HG03442 (cell line): ENCODE results near the gene PC.
"Not testable (repeated sequence)": the region's sequence is repeated elsewhere in the genome, so short reads cannot be mapped to it uniquely, and the experiment has no call there.

Experiments
- ATAC-seq: cut with Tn5 transposase; IDR thresholded peaks from one replicate; pipeline ENCODE4 v1.9.1; 2021; ENCODE audit warnings: mild to moderate bottlenecking, moderate library complexity; ENCODE audit not compliant: unreplicated experiment

PC gene

DNA sequence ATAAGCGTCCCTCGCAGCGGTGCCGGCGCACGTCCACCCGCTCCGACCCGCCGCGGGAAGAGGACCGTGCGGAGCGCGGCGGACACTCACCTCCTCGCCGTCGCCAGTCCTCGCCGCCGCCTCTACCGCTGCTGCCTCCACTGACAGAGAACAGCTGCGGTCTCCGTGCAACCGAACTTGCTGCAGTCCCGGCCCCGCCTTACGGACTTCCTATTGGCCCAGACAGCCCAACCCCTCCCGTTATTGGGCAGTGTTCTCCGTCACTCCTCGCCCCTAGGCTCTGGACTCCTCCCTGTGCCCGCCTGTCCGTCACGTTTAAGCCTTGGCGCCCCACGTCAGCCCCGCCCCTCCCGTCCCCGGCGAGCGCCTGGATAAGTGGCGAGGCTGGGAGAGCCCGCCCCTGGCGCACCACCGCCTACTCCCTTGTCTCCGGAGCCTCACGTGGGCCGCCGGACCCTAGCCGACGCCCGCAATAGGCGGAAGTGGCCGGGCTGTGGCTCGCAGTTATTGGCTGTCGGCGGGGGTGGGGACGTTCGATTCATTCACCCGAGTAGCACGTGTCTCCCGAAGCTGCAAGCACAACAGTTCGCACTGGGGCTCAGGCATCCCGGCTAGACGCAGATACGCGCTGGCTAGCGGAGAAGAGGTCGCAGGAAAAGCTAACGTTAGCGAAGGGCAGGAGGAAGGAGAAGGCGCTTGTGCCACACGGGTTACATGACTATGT lies at the start of gene PC:
Gene PC, minus strand, starts transcription at position 152 of the 724 bp plus-strand sequence. CDS start 86,224 bp downstream, outside the sequence.
- ATAC-seq = peak; percentile 92

- no peak for ATAC-seq
Measured at GRCh38 chr11:67007126-67007525, 48.9 kb upstream of the PC start.

DNA sequence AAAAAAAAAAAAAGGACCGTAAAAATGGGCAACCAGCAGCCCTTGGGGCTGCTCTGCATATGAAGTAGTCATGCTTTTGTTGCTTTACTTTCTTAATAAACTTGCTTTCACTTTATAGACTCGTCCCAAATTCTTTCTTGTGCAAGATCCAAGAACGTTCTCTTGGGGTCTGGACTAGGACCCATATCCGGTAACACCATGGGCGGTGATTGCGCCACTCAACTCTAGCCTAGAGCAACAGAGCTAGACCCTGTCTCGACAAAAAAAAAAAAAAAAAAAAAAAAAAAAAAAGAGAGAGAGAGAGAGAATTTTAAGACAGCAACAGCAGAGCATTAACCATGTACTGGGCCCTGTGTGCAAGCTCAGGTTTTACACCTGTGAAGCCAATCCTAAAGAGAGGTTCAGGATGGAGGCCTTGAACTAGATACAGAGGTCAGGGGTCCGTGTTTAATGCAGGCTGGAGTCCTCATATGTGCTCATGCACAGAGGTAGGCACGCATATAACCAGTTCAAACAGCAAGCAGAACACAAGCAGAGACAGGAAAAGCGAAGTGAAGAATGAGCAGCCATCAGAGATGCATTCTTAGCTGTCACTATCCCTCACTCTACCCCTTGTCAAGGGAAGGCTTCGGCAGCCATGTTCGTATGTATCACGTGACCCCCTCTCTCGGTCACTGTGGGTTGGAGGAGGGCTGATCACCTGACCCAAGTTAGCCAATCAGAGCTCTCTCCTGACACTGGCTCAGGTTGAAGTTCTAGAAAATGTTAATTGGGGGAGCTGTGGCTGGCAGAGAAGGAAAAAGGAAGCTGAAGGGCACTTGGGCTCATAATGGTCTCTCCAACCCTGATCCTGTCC lies 48.1 kb upstream of the PC start:
- ATAC-seq = no peak

DNA sequence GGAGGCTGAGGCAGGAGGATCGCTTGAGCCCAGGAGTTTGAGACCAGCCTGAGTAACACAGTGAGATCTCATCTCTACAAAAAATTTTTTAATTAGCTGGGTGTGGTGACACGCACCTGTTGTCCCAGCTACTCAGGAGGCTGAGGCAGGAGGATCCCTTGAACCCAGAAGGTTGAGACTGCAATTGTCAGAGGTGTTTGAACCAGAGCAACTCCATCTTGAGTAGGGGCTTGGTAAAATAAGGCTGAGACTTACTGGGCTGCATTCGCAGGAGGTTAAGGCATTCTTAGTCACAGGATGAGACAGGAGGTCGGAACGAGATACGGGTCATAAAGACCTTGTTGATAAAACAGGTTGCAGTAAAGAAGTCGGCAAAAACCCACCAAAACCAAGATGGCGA lies 47.0 kb upstream of the PC start:
- not testable (repeated sequence) for ATAC-seq

DNA sequence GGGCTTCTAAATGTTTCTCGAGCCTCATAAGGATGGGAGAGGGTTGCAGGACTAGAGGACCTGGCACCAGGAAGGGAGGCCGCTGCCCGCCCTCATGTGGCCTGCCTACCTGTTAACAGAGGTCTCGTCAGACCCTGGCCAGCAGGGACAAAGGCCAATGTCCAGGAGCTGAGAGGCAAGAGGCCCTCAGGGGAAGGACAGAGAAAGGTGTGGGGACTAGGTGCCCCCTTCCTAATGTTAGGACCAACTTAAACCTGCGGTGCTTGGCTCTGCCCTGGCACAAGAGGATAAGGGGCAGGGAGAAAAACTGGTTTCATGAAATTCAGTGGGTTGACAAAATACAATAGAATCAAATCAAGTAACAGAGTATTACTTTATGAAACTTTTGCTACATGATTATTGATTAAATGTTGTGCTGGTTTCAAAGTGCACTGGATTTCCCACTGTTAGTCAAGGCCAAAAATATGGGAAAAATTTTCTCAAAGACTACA lies 44.8 kb upstream of the PC start:
- ATAC-seq = no peak

DNA sequence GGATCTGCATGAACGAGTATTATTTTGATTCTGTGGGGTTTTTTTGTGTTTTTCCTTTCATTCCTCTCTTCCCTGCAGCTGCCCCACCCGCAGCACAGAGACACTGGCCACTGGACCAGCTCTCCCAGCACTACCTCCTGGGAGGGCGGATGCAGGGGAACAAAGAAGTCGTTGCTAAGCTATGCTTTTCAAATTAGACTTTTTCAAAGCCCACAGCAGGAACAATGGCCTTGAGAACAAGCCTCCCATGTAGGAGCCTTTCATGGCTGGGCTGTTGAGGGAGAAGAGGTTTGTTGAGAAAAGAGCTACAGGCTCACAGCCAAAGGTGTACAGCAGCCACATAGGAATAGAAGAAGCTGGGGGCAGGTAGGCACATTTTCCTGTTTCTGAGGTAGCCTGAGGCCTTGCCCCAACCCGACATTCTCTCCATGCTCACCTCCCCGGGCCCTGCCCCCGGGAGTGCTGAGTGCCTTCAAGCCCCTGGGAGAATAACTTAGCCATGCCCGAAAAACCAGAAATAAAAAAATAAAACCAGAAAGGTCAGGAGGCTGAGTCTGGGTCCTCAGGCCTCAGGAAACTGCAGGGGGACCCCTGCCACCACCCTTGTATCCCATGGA lies 44.2 kb upstream of the PC start:
- no peak for ATAC-seq

- no peak for ATAC-seq
Measured at GRCh38 chr11:67001332-67001731, 43.1 kb upstream of the PC start.

DNA sequence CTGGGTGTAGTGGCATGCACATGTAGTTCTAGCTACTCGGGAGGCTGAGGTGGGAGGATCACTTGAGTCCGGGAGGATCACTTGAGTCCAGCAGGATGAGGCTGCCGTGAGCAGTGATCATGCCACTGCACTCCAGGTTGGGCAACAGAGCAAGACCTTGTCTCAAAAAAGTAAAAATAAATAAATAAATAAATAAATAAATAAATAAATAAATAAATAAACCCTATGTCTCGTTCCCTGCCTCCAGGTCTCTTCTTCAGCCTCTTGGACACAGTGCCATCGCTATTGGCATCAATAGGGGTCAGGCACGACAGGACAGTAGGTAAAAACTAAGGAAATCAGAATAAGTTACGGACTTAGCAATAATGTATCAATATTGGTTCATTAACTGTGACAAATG lies 41.4 kb upstream of the PC start:
- no peak for ATAC-seq

DNA sequence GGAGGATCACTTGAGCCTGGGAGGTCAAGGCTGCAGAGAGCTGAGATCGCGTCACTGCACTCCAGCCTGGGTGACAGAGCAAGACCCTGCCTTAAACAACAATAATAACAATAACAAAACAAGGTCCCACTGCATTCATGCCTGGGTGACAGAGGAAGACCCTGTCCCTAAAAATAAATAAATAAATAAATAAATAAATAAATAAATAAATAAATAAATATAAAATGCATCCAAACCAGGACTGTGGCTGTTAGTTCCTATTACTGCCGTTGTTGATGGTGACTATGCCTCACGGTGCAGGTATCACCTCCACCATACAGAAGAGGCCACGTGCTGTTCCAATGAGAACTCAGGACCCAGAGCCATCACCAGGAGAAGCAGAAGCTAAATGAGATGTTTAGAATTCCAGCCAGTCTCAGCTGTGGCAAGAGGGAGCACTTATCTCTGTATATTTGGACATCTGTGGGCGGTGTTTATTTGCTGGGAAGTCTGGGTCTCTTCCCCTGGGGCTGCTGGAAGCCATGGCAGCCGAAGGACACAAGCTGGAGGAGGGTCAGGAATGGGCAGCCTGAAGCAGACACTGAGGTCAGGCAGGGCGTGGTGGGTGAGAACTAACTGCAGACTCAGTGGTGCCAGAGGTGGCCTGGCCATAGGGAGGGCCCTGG lies 38.6 kb upstream of the PC start:
- no peak for ATAC-seq

- ATAC-seq = no peak
Measured at GRCh38 chr11:66992041-66992440, 33.9 kb upstream of the PC start.

DNA sequence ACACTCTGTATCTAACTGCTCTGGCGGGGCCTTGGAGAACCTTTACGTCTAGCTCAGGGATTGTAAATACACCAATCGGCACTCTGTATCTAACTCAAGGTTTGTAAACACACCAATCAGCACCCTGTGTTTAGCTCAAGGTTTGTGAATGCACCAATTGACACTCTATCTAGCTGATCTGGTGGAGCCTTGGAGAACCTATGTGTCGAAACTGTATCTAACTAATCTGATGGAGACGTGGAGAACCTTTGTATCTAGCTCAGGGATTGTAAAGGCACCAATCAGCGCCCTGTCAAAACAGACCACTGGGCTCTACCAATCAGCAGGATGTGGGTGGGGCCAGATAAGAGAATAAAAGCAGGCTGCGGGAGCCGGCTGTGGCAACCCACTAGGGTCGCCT lies 31.2 kb upstream of the PC start:
- not testable (repeated sequence) for ATAC-seq

DNA sequence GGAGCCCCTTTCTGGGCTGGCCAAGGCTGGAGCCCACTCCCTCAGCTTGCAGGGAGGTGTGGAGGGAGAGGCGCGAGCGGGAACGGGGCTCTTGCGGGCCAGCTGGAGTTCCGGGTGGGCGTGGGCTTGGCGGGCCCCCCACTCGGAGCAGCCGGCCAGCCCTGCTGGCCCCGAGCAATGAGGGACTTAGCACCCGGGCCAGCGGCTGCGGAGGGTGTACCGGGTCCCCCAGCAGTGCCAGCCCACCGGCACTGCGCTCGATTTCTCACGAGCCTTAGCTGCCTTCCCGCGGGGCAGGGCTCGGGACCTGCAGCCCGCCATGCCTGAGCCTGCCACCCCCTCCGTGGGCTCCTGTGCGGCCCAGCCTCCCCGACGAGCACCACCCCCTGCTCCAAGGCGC lies 30.6 kb upstream of the PC start:
- not testable (repeated sequence) for ATAC-seq

GRCh38 chr11:66987924-66988637 lies 29.9 kb upstream of the PC start:
- ATAC-seq = no peak

- ATAC-seq = no peak
Measured at GRCh38 chr11:66987158-66987620, 29.0 kb upstream of the PC start.

- no peak for ATAC-seq
Measured at GRCh38 chr11:66986178-66986545, 28.0 kb upstream of the PC start.

GRCh38 chr11:66985508-66986177 lies 27.5 kb upstream of the PC start:
- no peak for ATAC-seq

DNA sequence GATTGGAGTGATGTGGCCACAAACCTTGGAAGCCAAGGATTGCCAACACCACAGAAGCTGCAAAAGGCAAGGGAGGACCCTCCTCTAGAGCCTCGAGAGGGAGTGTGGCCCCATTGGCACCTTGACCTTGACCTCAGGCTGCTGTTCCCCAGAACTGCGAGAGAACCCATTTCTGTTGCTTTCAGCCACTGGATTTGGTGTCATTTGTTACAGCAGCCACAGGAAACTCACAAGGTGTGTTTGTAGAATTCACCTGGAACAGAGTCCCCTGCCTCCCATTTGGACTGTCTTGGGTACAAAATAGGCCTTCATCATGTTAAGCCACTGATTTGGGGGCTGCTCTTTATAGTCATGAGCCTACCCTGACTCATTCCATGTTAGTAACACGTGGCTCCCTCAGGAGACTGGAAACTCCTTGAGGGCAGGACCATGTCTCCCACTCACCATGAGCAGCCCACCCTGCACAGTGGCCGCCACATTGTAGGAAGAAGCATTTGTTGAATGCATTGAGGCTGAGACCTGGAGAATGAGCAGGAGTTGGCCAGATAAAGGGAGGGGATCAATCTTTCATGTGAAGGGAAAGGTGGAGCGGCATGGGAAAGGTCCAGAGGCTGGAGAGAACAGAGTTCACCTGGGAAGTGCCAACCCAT lies 25.2 kb upstream of the PC start:
- ATAC-seq = no peak

- no peak for ATAC-seq
Measured at GRCh38 chr11:66981976-66982578, 23.9 kb upstream of the PC start.
